GM23338 (cell line): ENCODE data around the gene TENM3. TPM values are rescaled to one million over a fixed set of nuclear protein-coding genes. Genes with fewer than 3 reads are reported as not detected.

Source experiments
- ATAC-seq: fragments of 200-7000 bp; cut with Tn5 transposase; 3 replicates; pipeline ENCODE4 v1.9.1; 2020
- DNase-seq: peaks from one replicate; pipeline ENCODE4 v3.0.0-alpha.2; 2015; ENCODE audit warnings: low spot score
- H2AFZ ChIP-seq: fragments of 200-600 bp; sonication (generic); 2 replicates; pipeline ENCODE4 v1.8.0; 2016; ENCODE audit warnings: antibody characterized with exemption, mild to moderate bottlenecking, moderate library complexity
- H3F3A ChIP-seq: fragments of 200-600 bp; sonication (generic); replicated peaks from 2 replicates; pipeline ENCODE4 v1.8.0; 2017; ENCODE audit warnings: antibody characterized with exemption, mixed run types, low read depth
- H3K27ac ChIP-seq: fragments of 200-600 bp; sonication (generic); 2 replicates; pipeline ENCODE4 v1.6.1; 2016; ENCODE audit warnings: low read depth
- H3K27me3 ChIP-seq: fragments of 200-600 bp; sonication (generic); 2 replicates; pipeline ENCODE4 v1.8.0; 2016; ENCODE audit warnings: mild to moderate bottlenecking, mixed run types, moderate library complexity; ENCODE audit not compliant: insufficient read depth
- H3K36me3 ChIP-seq: fragments of 200-600 bp; sonication (generic); 2 replicates; pipeline ENCODE4 v1.8.0; 2016; ENCODE audit warnings: mild to moderate bottlenecking; ENCODE audit not compliant: insufficient read depth
- H3K4me1 ChIP-seq: fragments of 200-600 bp; sonication (generic); 2 replicates; pipeline ENCODE4 v1.8.0; 2016; ENCODE audit warnings: mild to moderate bottlenecking, moderate library complexity; ENCODE audit not compliant: insufficient read depth
- H3K4me2 ChIP-seq: fragments of 200-600 bp; sonication (generic); 2 replicates; pipeline ENCODE4 v1.7.1; 2017; ENCODE audit warnings: mixed run types
- H3K4me3 ChIP-seq: fragments of 200-600 bp; sonication (generic); 2 replicates; pipeline ENCODE4 v1.6.1; 2016; ENCODE audit warnings: mixed run types
- H3K79me2 ChIP-seq: fragments of 200-600 bp; sonication (generic); replicated peaks from 2 replicates; pipeline ENCODE4 v1.8.0; 2017; ENCODE audit warnings: mild to moderate bottlenecking; ENCODE audit not compliant: insufficient read depth
- H3K9me2 ChIP-seq: fragments of 200-600 bp; sonication (generic); 2 replicates; pipeline ENCODE4 v1.8.0; 2017; ENCODE audit not compliant: insufficient read depth
- H4K20me1 ChIP-seq: fragments of 200-600 bp; sonication (generic); replicated peaks from 2 replicates; pipeline ENCODE4 v1.8.0; 2017; ENCODE audit warnings: mild to moderate bottlenecking; ENCODE audit not compliant: insufficient read depth
- H3K27ac Mint-ChIP-seq: 2 replicates; pipeline ENCODE4 v1.8.0; 2020; ENCODE audit warnings: inconsistent platforms, mild to moderate bottlenecking, moderate library complexity, mixed read lengths
- H3K27me3 Mint-ChIP-seq: 3 replicates; pipeline ENCODE4 v1.8.0; 2022; ENCODE audit warnings: low read depth, mild to moderate bottlenecking, moderate library complexity, mixed read lengths, inconsistent platforms; ENCODE audit not compliant: insufficient read depth, poor library complexity
- H3K36me3 Mint-ChIP-seq: 3 replicates; pipeline ENCODE4 v1.8.0; 2021; ENCODE audit warnings: low read depth, mild to moderate bottlenecking, inconsistent platforms, moderate library complexity, mixed read lengths
- H3K4me1 Mint-ChIP-seq: 3 replicates; pipeline ENCODE4 v1.8.0; 2020; ENCODE audit warnings: mild to moderate bottlenecking, inconsistent platforms, mixed read lengths
- H3K4me3 Mint-ChIP-seq: 3 replicates; pipeline ENCODE4 v1.8.0; 2021; ENCODE audit warnings: moderate library complexity, mild to moderate bottlenecking, inconsistent platforms, mixed read lengths
- H3K9me3 Mint-ChIP-seq: 3 replicates; pipeline ENCODE4 v1.8.0; 2020; ENCODE audit warnings: moderate library complexity, mild to moderate bottlenecking, inconsistent platforms, mixed read lengths
- CREB1 ChIP-seq: fragments of 250-450 bp; sonication (Bioruptor Pico); IDR thresholded peaks from 2 replicates; pipeline ENCODE4 v1.5.0; 2020; ENCODE audit warnings: low read depth, mild to moderate bottlenecking, moderate library complexity
- CTCF ChIP-seq, 2 experiments: fragments of 200-600 bp in 1 of 2; sonication (generic) in 1 of 2; conservative IDR thresholded peaks; 2 replicates each; pipeline versions ENCODE4 v1.5.1 to v1.6.1; 2016 to 2017; ENCODE audit warnings: antibody characterized with exemption in 2 of 2, low read depth in 2 of 2, mild to moderate bottlenecking in 2 of 2, moderate library complexity in 1 of 2
- ETS1 ChIP-seq: IDR thresholded peaks from 2 replicates; pipeline ENCODE4 v1.6.1; 2016; ENCODE audit warnings: antibody characterized with exemption
- EZH2 ChIP-seq: fragments of 200-600 bp; sonication (generic); IDR thresholded peaks from one replicate; pipeline ENCODE4 v1.8.0; 2017; ENCODE audit warnings: antibody characterized with exemption, mild to moderate bottlenecking, low read depth; ENCODE audit not compliant: unreplicated experiment
- EZH2phosphoT487 ChIP-seq: fragments of 200-600 bp; sonication (generic); IDR thresholded peaks from one replicate; pipeline ENCODE4 v1.8.1; 2018; ENCODE audit warnings: antibody characterized with exemption; ENCODE audit not compliant: unreplicated experiment
- JUNB ChIP-seq: IDR thresholded peaks from one replicate; pipeline ENCODE4 v1.6.1; 2016; ENCODE audit warnings: antibody characterized with exemption; ENCODE audit not compliant: unreplicated experiment
- NANOG ChIP-seq: IDR thresholded peaks from 2 replicates; pipeline ENCODE4 v1.6.1; 2016; ENCODE audit warnings: antibody characterized with exemption, borderline replicate concordance
- POLR2AphosphoS5 ChIP-seq: IDR thresholded peaks from 2 replicates; pipeline ENCODE4 v1.6.1; 2016; ENCODE audit warnings: antibody characterized with exemption, low read depth
- REST ChIP-seq: IDR thresholded peaks from one replicate; pipeline ENCODE4 v1.6.1; 2018; ENCODE audit warnings: antibody characterized with exemption; ENCODE audit not compliant: unreplicated experiment
- STAT1 ChIP-seq: IDR thresholded peaks from one replicate; pipeline ENCODE4 v1.6.1; 2016; ENCODE audit warnings: antibody characterized with exemption; ENCODE audit not compliant: unreplicated experiment
- ZNF114 ChIP-seq: fragments of 250-450 bp; sonication (Bioruptor Pico); IDR thresholded peaks from 2 replicates; pipeline ENCODE4 v1.5.0; 2020; ENCODE audit warnings: mild to moderate bottlenecking, moderate library complexity
- ZNF331 ChIP-seq: fragments of 250-450 bp; sonication (Bioruptor Pico); IDR thresholded peaks from 2 replicates; pipeline ENCODE4 v1.5.0; 2020; ENCODE audit warnings: low read depth, mild to moderate bottlenecking, moderate library complexity
- polyA plus RNA-seq: library from polyadenylated mRNA; unstranded; fragments of >200 nt; fragmentation: Nextera tagmentation; extraction: Ambion mirVana; gene quantifications from 2 replicates; pipeline ENCODE4 v1.2.1, GENCODE V29; 2016
- total RNA-seq: library from RNA; depleted of rRNA; stranded (reverse); fragments of >200 nt; shearing (Covaris generic); gene quantifications from 2 replicates; pipeline ENCODE4 v1.2.3, GENCODE V29; 2014

Gene TENM3
- total and polyA plus RNA-seq, 2 experiments from 2014 or later, result 22.2 to 128 TPM

- Histone ChIP-seq H4K20me1 (no peaks in the 10 kb centered on the region), H3K27ac (no peak overlapping the region), H3K36me3 (no peaks in the 10 kb centered on the region), H2AFZ (no peak overlapping the region), H3K4me2 (no peak overlapping the region), H3F3A (no peaks in the 10 kb centered on the region), H3K9me2 (no peaks in the 10 kb centered on the region), H3K4me1 (no peaks in the 10 kb centered on the region), H3K4me3 (no peak overlapping the region), H3K27me3 (no peaks in the 10 kb centered on the region), H3K79me2 (no peaks in the 10 kb centered on the region)
- Mint-ChIP-seq H3K4me3 (no peak overlapping the region), H3K4me1 (peaks cover 10% of the 10 kb centered on the region), H3K27me3 (no peaks in the 10 kb centered on the region), H3K36me3 (peaks cover 7% of the 10 kb centered on the region; the same call in 2 of the 3 replicates), H3K27ac (peak overlapping the region; percentile 22; the same call in 1 of the 2 replicates), H3K9me3 (no peaks in the 10 kb centered on the region)
- TF ChIP-seq ZNF114 (CRISPR knock-in tag) (no peak), ETS1 (no peak), ZNF331 (CRISPR knock-in tag) (no peak), STAT1 (no peak), EZH2phosphoT487 (no peak), POLR2AphosphoS5 (no peak), JUNB (no peak), REST (no peak), CREB1 (CRISPR knock-in tag) (no peak), CTCF (conservative IDR thresholded peaks at IDR 0.05; ENCODE audit: low read depth in 2 of 2) (no peak)
- ATAC-seq, result no peak
- no peak for DNase-seq
Observed at GRCh38 chr4:182748283-182748682, 505.1 kb downstream of the TENM3 start.

GRCh38 chr4:182748949-182749348 is 505.7 kb downstream of the TENM3 start:
- H3K27ac ChIP-seq, result no peak overlapping the region
- DNase-seq, result no peak
- H3K27me3 ChIP-seq, result no peaks in the 10 kb centered on the region
- H2AFZ ChIP-seq, result no peak overlapping the region
- no peak overlapping the region for H3K4me3 ChIP-seq
- Mint-ChIP-seq H3K27ac (no peak overlapping the region), H3K9me3 (no peaks in the 10 kb centered on the region), H3K4me3 (no peak overlapping the region), H3K27me3 (no peaks in the 10 kb centered on the region), H3K36me3 (peaks cover 13% of the 10 kb centered on the region; the same call in 2 of the 3 replicates), H3K4me1 (peaks cover 10% of the 10 kb centered on the region)
- H3F3A ChIP-seq, result no peaks in the 10 kb centered on the region
- H3K36me3 ChIP-seq, result 0 out of 2 replicates have a peak, but pooled peaks cover 2% of the 10 kb centered on the region
- no peak overlapping the region for H3K4me2 ChIP-seq
- no peak for ATAC-seq
- H3K9me2 ChIP-seq, result no peaks in the 10 kb centered on the region
- no peaks in the 10 kb centered on the region for H3K79me2 ChIP-seq
- H4K20me1 ChIP-seq, result no peaks in the 10 kb centered on the region
- H3K4me1 ChIP-seq, result no peaks in the 10 kb centered on the region
- TF ChIP-seq EZH2phosphoT487, result no peak
- TF ChIP-seq ZNF331 (CRISPR knock-in tag), result no peak
- TF ChIP-seq POLR2AphosphoS5, result no peak
- no peak for TF ChIP-seq ZNF114 (CRISPR knock-in tag)
- TF ChIP-seq JUNB, result no peak
- TF ChIP-seq STAT1, result no peak
- no peak for TF ChIP-seq CREB1 (CRISPR knock-in tag)
- no peak for TF ChIP-seq NANOG
- TF ChIP-seq CTCF (conservative IDR thresholded peaks at IDR 0.05; ENCODE audit: low read depth in 2 of 2), result no peak
- TF ChIP-seq EZH2, result no peak
